Panc1 (cell line): Measurements from ENCODE around the gene VASP. TPM values are rescaled to one million over a fixed set of nuclear protein-coding genes. Genes with fewer than 3 reads are reported as not detected.
A peak's percentile ranks its signal among the peaks of the same experiment; 100 is the strongest.

Source experiments
- ATAC-seq: fragments of 200-7000 bp; cut with Tn5 transposase; 2 replicates; pipeline ENCODE4 v1.9.1; 2020; ENCODE audit warnings: mild to moderate bottlenecking, moderate library complexity
- BruUV-seq: library from RNA; stranded (reverse); fragments of 400-500 nt; replicated peaks from 2 replicates; lab custom pipeline; 2021; lab: Mats Ljungman, UMichigan
- CTCF ChIA-PET: fragments of 300-600 bp; sonication (Branson Sonifier 250); formaldehyde crosslinking; loops from one replicate; lab custom pipeline; 2022; ENCODE audit warnings: antibody characterized with exemption; lab: Charles Lee
- POLR2A ChIA-PET: fragments of 300-600 bp; sonication (Branson Sonifier 250); formaldehyde crosslinking; loops from one replicate; lab custom pipeline; 2022; ENCODE audit warnings: antibody characterized with exemption; lab: Charles Lee
- DNase-seq: peaks from one replicate; pipeline ENCODE4 v3.0.0-alpha.2; 2010; ENCODE audit warnings: low read depth, low spot score
- H3K27ac ChIP-seq: 2 replicates; pipeline ENCODE4 v1.5.1; 2011; ENCODE audit warnings: mild to moderate bottlenecking, low read length, inconsistent platforms
- H3K27me3 ChIP-seq: fragments of 200-500 bp; sonication (Bioruptor generic); 2 replicates; pipeline ENCODE4 v1.6.0; 2014; ENCODE audit warnings: low read length, inconsistent platforms; ENCODE audit not compliant: control insufficient read depth, insufficient read depth
- H3K36me3 ChIP-seq: fragments of 200-500 bp; sonication (Bioruptor generic); 2 replicates; pipeline ENCODE4 v1.5.1; 2014; ENCODE audit warnings: inconsistent platforms, mild to moderate bottlenecking, low read length, moderate library complexity; ENCODE audit not compliant: control insufficient read depth, insufficient read depth
- H3K4me1 ChIP-seq: 2 replicates; pipeline ENCODE4 v1.5.1; 2011; ENCODE audit warnings: inconsistent platforms, mild to moderate bottlenecking, low read length, moderate library complexity; ENCODE audit not compliant: control insufficient read depth, insufficient read depth
- H3K4me3 ChIP-seq, 2 experiments: 2 replicates each; pipeline ENCODE4 v1.5.1; 2011 to 2012; ENCODE audit warnings: low read depth in 2 of 2, low read length in 2 of 2, mild to moderate bottlenecking in 2 of 2, inconsistent platforms in 1 of 2, moderate library complexity in 1 of 2
- H3K9me3 ChIP-seq: fragments of 200-500 bp; sonication (Bioruptor generic); 2 replicates; pipeline ENCODE4 v1.5.1; 2014; ENCODE audit warnings: low read depth, mild to moderate bottlenecking, inconsistent platforms, low read length, moderate library complexity; ENCODE audit not compliant: control insufficient read depth, insufficient read depth
- POLR2AphosphoS5 ChIP-seq: IDR thresholded peaks from 2 replicates; pipeline ENCODE4 v1.6.1; 2012; ENCODE audit warnings: mild to moderate bottlenecking, low read depth, low read length, moderate library complexity
- SIN3A ChIP-seq: IDR thresholded peaks from 2 replicates; pipeline ENCODE4 v1.6.1; 2012; ENCODE audit warnings: low read depth, mild to moderate bottlenecking, low read length, moderate library complexity, borderline replicate concordance; ENCODE audit not compliant: insufficient read depth
- TCF7L2 ChIP-seq: IDR thresholded peaks from 2 replicates; pipeline ENCODE4 v1.6.1; 2011; ENCODE audit warnings: mild to moderate bottlenecking, low read depth, low read length, inconsistent platforms
- in situ Hi-C: cut with HindIII; loops from 2 replicates; pipeline ENCODE4 v1.10.0; 2016; ENCODE audit warnings: low sequenced_read_pairs, low pct_unique_long_range_greater_than_20kb
- intact Hi-C: fragments of 100-400 bp; cut with micrococcal nuclease; formaldehyde crosslinking; loops from one replicate; pipeline ENCODE4 v1.10.0; 2022; ENCODE audit not compliant: unreplicated experiment
- total RNA-seq: library from RNA; stranded (reverse); gene quantifications from one replicate; pipeline ENCODE4 v1.2.1, GENCODE V29; 2021; ENCODE audit not compliant: unreplicated experiment
- TF ChIP-seq, protein P1 (sequence below), 2 experiments: IDR thresholded peaks; 2 replicates each; pipeline ENCODE4 v1.6.1; 2011 to 2012; ENCODE audit warnings: low read depth in 2 of 2, control low read depth in 1 of 2, low read length in 1 of 2, mild to moderate bottlenecking in 1 of 2, moderate library complexity in 1 of 2; ENCODE audit not compliant: insufficient read depth in 1 of 2
- TF ChIP-seq, protein P2 (sequence below): fragments of 450-650 bp; IDR thresholded peaks from 2 replicates; pipeline ENCODE4 v1.5.1; 2017; ENCODE audit warnings: mild to moderate bottlenecking

VASP gene
- total RNA-seq, 1 experiment from 2014 or later = 101 TPM

DNA sequence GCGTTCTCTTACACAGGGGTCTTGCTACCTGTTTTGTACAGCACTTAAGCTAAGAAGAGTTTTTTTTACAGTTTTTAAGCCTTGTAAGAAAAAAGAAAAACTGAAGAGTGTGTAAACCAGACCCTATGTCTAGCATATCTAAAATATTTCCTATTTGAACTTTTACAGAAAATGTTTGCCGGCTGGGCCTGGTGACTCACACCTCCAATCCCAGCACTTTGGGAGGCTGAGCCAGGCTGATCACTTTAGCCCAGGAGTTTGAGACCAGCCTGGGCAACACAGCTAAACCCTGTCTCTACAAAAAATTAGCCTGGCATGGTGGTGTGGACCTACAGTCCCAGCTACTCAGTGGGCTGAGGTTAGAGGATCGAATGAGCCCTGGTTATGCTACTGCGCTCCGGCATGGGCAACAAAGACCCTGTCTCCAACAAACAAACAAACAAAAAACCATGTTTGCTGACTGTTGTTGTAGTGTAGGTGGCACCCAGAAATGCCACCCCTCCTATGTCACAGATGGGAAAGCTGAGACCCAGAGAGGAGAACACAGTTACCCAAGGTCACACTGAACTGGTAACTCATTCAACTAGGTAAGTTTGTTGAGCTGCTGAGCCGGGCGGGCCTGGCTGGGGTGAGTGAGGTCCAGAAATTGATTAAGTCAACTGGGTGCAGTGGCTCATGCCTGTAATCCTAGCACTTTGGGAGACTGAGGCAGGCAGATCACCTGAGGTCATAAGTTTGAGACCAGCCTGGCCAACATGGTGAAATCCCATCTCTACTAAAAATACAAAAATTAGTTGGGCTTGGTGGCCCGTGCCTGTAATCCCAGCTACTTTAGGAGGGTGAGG, 1.9 kb upstream of the VASP start:
- Histone ChIP-seq H3K4me1 (peaks cover 2% of the 10 kb centered on the region; the same call in 1 of the 2 replicates), H3K27ac (peak overlapping the region; percentile 93), H3K9me3 (no peaks in the 10 kb centered on the region), H3K36me3 (peaks cover 6% of the 10 kb centered on the region; the same call in 1 of the 2 replicates), H3K27me3 (no peaks in the 10 kb centered on the region), H3K4me3 (peak overlapping the region in 1 of 2 experiments; percentile 88; a peak in 2 of 4 replicates)
- in situ Hi-C loops (no loop called here), intact Hi-C loops (no loop called here)
- ATAC-seq (no peak), DNase-seq (no peak)
- CTCF ChIA-PET = interaction anchor here (0.7 kb wide), 1 partner anchor 65 kb away, joined by 4 read pairs; no protein-coding TSS in a partner anchor
- POLR2A ChIA-PET = no interaction called here
- BruUV-seq = no TSS peak
- TF ChIP-seq POLR2AphosphoS5 = no peak
- no peak for TF ChIP-seq TCF7L2
- TF ChIP-seq SIN3A = no peak

DNA sequence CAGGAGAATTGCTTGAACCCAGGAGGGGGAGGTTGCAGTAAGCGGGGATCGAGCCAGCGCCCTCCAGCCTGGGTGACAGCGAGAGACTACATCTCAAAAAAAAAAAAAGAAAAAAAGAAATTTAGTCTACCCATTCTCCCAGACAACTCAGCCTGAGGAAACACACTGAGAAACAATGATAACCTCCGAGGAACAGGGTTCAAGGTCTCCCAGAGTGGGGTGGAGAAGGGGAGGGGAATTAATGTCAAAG, 1.4 kb upstream of the VASP start:
- no peak for ATAC-seq
- Histone ChIP-seq H3K9me3 (no peaks in the 10 kb centered on the region), H3K4me3 (peak overlapping the region; percentile 88 to 89), H3K27me3 (no peaks in the 10 kb centered on the region), H3K36me3 (peaks cover 6% of the 10 kb centered on the region; the same call in 1 of the 2 replicates), H3K4me1 (peaks cover 4% of the 10 kb centered on the region), H3K27ac (peak overlapping the region; percentile 93)
- intact Hi-C loops (no loop called here), in situ Hi-C loops (no loop called here)
- TF ChIP-seq, protein P1, sequence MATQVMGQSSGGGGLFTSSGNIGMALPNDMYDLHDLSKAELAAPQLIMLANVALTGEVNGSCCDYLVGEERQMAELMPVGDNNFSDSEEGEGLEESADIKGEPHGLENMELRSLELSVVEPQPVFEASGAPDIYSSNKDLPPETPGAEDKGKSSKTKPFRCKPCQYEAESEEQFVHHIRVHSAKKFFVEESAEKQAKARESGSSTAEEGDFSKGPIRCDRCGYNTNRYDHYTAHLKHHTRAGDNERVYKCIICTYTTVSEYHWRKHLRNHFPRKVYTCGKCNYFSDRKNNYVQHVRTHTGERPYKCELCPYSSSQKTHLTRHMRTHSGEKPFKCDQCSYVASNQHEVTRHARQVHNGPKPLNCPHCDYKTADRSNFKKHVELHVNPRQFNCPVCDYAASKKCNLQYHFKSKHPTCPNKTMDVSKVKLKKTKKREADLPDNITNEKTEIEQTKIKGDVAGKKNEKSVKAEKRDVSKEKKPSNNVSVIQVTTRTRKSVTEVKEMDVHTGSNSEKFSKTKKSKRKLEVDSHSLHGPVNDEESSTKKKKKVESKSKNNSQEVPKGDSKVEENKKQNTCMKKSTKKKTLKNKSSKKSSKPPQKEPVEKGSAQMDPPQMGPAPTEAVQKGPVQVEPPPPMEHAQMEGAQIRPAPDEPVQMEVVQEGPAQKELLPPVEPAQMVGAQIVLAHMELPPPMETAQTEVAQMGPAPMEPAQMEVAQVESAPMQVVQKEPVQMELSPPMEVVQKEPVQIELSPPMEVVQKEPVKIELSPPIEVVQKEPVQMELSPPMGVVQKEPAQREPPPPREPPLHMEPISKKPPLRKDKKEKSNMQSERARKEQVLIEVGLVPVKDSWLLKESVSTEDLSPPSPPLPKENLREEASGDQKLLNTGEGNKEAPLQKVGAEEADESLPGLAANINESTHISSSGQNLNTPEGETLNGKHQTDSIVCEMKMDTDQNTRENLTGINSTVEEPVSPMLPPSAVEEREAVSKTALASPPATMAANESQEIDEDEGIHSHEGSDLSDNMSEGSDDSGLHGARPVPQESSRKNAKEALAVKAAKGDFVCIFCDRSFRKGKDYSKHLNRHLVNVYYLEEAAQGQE (IDR thresholded peaks at IDR 0.05; ENCODE audit: insufficient read depth in 1 of 2, low read depth in 2 of 2, low read length in 1 of 2) = no peak
- TF ChIP-seq TCF7L2 (no peak), POLR2AphosphoS5 (no peak), SIN3A (no peak)
- TF ChIP-seq, protein P2, sequence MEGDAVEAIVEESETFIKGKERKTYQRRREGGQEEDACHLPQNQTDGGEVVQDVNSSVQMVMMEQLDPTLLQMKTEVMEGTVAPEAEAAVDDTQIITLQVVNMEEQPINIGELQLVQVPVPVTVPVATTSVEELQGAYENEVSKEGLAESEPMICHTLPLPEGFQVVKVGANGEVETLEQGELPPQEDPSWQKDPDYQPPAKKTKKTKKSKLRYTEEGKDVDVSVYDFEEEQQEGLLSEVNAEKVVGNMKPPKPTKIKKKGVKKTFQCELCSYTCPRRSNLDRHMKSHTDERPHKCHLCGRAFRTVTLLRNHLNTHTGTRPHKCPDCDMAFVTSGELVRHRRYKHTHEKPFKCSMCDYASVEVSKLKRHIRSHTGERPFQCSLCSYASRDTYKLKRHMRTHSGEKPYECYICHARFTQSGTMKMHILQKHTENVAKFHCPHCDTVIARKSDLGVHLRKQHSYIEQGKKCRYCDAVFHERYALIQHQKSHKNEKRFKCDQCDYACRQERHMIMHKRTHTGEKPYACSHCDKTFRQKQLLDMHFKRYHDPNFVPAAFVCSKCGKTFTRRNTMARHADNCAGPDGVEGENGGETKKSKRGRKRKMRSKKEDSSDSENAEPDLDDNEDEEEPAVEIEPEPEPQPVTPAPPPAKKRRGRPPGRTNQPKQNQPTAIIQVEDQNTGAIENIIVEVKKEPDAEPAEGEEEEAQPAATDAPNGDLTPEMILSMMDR = no peak
- ChIA-PET POLR2A (no interaction called here), CTCF (interaction anchor here (0.7 kb wide), 1 partner anchor 66 kb away, joined by 4 read pairs; no protein-coding TSS in a partner anchor)
- DNase-seq = no peak
- BruUV-seq = no TSS peak
